HG03135 (cell line): ENCODE results near the gene LASP1NB.

ENCODE experiments used
- ATAC-seq: cut with Tn5 transposase; IDR thresholded peaks from one replicate; pipeline ENCODE4 v1.9.1; 2021; ENCODE audit warnings: mild to moderate bottlenecking, moderate library complexity; ENCODE audit not compliant: unreplicated experiment

Gene LASP1NB

DNA sequence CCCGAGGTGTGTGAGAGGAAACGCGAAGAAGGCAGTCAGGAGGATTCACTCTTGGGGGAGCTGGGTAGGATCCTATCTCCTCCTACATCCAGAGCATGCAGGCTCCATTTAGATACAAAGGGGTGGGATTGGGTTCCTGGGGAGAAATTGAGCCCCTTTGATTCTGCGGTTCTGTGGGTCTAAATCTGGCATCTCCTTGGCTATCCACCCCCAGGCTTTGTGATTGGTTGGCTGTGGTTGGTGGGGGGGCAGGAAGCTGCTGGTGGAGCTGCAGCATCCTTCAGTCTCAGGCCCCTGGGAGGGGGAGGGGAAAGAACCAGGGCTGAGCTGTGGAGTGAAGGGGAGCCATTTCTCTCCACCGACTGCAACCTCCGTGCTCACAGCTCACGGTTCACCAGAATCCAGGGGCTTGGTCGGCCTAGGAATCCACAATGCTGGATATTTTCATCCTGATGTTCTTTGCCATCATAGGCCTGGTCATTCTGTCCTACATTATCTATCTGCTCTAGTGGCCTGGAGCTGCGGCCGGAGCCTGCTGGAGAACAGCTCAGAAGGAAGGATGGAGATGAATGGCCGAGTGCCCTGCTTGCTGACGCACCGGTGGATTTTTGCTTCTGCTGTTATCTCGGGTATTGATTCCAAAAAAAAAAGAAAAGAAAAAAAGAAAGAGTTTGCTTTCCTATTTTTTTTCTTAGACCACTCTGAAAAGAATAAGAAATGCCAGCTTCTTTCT is at the start of gene LASP1NB:
TSS of gene LASP1NB (plus strand) at position 352 of the 733 bp plus-strand sequence.
- ATAC-seq: no peak

DNA sequence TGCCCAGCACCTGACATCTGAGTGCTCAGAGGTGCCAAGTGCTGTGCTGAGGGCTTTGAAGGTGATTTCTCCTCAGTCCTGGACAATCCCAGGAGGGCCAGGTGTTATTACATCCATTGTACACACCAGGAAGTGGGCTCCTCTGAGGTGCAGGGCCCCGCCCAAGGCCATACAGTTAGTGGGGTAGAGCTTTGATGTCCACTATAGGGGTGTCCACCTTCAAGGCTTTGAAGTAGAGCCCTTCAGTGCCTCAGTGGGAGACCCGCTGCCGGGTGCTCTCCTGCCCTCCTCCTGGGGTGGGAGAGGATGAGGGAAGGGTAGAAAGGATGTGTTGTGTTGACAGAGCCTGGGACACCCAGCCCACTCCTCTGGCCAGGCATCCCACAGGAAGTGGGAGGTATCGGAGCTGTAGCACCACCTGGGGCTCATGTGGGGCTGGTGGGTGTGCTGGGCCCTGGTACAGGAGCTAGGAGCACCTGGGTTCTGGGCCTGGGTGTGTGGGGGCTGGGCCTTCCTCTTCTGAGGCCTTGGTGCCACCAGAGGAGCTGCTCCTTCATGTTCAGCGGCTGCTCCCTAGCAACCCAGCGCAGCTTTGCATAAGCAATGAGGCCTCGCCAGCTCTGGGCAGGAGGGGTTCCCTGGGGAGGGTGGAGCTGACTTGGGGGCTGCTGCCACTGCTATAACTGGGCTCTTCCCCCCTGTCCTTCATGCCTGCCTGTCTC is 48.1 kb upstream of the LASP1NB start:
- ATAC-seq: no peak

DNA sequence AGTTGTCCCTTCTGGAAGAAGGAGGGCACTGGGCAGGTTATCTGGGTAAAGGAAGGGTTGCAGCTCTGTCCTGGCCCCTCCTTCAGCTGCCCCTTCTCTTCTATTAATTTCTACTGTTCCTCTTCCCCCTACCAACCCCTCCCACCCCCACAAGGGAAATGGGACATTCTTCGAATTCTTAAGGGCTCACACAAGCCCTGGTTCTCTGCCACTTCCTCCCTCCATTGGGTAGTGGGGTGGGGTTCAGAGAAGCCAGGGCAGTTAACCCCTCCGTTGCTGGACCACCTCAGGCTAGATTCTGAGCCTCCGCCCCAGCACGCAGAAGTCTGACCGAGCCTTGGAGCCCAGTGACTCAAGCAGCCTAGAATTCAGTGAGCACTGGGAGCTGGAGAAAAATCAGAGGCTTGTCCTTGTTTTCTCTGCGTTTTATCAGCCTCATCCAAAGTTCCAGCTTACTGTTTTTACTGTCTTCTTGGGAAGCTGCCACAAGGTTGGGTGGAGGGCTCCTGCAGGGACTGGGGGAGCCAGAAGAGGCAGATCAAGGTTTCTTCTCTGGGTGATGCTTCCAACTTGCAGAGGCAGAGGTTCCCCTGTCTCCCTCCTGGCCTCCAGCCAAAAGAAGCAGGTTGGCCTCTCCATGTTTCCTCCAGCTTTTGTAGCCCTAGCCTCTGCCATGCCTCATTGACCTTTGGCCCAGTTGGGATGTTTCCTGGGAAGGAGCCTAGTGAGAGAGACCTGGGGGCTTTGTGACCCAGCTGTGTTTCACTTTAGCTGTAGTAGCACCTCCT is 45.3 kb upstream of the LASP1NB start:
- no peak for ATAC-seq

DNA sequence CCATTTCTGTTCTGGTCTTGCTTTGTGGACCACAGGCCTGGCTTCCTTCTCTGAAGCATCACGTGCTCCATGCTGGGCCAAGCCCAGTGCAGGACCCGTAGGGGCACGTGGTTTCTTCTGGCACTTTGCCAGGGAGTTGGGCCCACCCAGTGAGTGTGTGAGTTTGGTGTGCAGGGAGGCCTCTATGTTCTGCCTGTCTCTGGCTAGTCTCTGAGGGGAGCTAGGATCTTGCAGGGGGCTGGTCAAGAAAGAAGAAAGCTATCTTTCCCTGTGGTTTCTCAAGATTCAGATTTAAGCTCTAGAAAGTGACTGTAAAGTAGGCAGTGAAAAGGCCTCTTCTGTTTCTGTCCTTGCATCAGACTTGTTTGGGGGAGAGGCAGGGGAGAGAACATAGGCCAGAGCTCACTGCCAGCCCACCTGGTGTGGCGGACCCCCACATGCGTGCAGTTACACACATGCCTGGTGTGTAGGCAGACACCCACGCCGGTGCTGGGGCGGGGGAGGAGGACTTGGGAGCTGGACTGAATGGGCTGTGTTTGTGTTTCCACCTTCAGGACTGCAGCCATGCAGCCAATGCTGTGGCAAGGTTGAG is 43.7 kb upstream of the LASP1NB start:
- ATAC-seq: no peak

DNA sequence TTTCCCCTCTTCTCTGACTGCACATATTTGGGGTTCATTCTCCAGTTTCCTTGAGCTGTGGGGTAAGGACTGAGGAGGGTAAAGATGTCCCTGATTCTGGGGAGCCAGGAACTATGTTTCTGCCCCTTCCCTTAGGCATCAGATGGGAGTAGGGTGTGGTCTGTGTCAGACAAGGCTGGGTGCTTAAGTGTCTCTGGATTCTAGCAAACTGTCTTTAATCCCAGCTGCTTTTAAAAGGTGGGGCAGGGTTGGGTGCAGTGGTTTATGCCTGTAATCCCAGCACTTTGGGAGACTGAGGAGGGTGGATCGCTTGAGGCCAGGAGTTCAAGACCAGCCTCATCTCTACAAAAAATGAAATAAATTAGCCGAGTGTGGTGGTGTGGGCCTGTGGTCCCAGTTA is 42.5 kb upstream of the LASP1NB start:
- ATAC-seq: no peak

DNA sequence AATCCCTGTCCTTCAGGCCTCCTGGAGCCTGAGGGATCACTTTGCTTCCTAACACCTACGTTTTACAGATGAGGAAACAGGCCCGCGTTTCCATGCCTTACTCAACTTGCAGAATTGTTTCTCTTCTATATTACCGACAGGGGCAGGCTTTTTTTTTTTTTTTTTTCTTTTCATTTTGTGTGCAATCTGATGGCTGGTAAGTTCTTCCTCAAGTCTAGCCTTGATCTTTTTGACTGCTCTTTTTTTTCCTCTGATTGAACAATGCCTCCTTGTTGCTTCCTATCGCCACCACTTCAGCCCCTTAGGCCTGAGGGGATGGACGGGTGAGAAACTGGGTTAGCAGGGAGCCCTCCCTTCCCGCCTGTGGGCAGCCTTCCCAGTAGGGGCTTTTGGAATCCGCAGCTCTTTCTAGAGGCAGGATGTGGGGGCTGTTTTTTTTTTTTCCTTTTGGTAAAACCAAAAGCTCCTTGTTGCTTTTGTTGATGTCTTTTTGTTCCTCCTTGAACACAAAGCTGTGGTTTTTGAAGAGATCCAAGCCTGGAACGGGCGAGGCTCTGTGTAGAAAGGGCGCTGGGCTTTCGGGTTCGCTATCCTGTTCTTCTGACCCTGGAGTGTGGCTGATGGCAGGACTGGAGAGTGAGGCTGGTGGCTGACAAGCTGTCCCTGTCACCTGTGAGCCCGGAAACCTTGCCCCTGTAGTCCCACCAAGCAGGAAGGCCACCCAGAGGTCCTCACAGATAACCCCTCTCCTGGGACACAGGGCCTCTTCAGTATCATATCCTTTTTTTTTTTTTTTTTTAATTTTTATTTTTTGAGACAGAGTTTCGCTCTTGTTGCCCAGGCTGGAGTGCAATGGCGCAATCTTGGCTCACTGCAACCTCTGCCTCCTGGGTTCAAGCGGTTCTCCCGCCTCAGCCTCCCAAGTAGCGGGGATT is 41.6 kb upstream of the LASP1NB start:
- ATAC-seq: no peak

DNA sequence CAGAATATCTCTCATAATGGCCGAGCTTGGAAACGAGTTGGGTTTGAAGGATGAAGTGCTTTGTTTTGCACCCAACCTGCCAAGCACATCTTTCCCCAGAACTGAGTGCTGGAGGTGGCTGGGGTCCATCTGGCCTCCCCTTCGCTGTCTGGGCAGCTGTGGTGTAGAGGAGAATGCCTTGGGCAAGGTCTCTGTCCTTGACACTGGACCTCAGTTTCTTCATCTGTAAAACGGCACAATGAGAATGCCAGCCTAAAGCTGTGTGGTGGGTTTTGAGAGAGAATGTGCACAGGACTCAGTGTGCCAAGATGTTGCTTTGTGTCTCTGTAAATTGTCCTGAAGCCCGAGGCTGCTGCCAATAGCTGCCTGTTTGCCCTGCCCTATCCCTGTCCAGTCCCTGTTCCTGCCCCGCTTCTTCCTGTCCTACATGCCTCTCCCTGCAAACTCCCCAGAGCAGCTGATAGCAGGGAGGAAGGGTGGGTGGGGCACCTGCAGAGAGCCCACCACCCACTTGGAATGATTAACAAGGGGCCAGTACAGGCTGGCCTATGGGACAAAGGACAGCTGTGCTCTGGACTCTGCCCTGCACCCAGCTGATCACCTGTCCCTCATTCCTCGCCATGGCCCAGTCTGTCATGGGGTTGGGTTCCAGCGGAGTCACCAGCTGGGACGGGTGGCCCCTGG is 40.2 kb upstream of the LASP1NB start:
- no peak for ATAC-seq

DNA sequence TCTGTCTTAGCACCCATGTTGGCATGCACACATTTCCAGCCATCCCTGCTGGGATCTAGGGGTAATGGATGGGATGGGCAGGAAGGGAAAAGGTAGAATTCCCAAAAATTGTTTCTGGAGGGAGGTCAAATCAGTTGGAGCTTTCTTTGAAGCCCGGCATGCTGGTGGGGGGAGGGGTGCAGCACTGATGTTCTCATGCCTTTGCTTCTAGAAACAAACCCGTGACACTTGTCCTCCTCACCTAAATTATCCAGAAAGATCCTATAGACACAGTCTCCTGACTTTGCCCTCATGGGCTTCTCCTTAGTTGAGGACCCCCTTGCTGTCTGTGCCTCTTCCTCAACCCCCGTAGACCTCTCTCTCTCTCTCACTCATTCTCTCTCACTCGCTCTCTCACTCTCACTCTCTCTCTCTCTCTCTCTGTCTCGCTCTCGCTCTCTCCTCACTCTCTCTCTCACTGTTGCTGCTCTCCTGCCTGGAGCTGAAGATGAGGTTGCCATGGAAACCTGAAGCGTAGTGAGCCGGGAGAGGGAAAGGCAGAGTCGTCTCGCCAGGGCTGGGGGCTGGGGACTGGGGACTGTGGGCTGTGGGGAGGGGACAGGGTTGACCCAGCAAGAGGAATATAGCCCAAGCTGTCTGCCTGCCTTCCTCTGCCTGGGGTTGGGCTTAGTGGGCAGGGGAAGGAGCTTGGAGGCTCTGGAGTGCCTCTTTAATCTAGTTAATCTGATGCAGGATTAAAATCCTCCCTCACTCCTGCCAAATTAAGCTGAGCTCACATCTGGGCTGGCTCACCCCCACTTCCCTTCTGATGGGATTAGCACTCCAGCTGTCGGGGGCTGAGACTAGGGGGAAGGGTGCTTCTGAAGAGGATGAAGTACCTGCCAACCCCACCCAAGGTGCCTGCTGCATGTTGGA is 39.4 kb upstream of the LASP1NB start:
- ATAC-seq: no peak

DNA sequence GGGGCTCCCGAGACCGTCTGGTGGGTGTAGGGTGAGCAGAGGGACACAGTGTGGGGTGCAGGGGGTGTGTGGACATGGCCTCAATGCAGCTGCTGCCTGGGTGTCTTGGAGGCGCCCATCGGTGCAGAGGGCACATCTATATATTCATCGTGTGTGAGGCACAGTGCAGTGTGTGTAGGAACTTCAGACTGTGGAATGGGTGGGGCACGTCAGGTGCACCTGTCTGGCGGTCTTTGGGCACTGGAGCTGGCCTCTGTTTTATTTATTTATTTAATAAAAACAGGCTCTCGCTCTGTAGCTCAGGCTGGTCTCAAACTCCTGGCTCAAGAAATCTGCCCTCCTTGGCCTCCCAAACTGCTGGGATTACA is 38.8 kb upstream of the LASP1NB start:
- no peak for ATAC-seq

DNA sequence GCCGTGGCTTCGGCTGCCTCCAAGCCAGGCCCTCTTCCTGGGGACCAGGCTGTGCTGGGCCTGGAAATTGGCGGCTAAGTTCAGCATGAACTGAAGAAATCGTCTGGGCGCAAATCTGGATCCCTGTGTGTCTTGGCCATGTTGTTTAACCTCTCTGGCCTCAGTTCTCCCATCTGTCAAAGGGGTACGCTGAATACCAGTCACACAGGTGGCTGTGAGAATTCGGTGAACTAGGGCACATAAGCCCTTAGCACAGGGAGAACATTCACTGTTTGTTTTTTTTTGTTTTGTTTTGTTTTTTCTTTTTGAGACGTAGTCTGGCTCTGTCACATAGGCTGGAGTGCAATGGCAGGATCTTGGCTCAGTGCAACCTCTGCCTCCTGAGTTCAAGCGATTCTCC is 36.6 kb upstream of the LASP1NB start:
- no peak for ATAC-seq

DNA sequence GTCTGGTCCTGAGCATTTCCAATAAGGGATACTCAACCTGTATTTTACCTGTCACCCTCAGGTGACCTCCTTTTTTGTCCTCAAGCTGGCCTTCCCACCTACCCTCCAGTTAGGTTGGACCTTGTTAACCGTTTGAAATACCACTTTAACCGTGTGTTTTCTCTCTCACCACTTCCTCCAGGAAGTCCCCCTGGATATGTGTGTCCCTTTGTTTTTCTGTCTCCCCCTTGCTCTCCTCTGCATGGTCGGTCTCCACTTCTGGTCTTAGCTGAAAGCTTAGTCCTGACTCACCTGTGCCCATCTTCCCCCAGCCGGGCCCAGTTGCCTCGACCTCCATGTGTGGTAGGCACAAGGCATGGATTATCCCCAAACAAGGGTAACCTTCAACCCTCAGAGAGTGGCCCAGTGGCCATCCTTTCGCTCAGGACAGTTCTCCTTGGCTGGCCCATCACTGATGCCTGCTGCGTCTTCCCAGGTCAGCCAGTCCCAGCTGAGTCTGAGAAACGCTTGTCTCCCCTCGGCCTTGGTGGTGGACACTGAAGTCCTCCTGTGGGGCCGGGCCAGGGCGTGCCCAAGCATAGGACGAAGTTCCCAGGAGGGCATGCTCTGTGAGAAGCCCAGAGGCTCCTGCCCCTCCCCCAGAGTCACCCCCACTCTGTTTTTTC is 35.5 kb upstream of the LASP1NB start:
- ATAC-seq: no peak

DNA sequence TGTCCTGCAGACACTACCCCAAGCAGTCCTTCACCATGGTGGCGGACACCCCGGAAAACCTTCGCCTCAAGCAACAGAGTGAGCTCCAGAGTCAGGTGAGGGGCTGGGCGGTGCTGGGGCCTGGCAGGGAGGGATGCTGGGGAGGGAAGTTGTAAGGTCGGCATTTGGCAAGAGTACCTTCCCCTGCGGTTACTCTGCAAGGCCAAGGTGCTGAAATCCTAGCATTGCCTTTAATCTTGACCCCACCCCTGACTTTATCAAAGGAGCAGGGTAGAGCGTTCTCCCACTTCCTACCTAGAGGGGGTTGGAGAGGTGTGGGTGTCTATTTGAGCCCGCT is 35.0 kb upstream of the LASP1NB start:
- no peak for ATAC-seq

DNA sequence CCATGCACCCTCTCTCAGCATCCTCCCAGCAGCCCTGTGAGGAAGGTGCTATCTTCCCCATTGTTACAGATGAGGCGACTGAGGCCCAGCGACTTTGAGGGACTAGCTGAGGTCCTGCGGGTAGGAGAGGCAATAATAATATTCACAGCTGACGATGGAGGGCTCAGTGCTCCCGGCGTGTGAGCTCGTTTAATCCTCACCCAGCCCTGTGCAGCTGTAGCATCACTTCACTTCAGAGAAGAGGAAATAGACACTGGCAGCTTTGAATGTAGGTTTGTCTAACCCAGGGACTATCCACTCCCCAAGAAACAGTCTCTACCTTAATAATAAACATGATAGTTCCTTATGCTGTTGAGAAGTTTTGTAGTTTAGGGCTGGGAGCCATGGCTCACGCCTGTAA is 34.0 kb upstream of the LASP1NB start:
- ATAC-seq: no peak

DNA sequence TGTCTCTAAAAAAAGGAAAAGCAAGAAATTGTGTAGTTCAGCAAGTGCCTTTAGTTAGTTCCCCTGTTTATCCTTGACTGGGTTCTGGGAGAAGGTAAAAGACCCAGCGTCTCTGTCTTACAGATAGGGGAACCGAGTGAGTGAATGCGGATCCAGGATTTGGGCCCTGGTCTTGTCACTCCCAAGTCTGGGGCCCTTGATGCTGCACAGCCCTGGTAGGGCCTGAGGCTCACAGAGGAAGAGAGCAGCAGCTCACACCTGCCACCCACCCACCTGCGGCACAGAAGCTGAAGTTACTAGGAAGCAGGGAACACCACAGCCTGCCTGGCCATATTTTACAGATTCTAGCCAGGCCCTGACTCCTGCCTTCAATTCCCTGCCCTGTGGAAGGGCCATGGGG is 33.3 kb upstream of the LASP1NB start:
- ATAC-seq: no peak

DNA sequence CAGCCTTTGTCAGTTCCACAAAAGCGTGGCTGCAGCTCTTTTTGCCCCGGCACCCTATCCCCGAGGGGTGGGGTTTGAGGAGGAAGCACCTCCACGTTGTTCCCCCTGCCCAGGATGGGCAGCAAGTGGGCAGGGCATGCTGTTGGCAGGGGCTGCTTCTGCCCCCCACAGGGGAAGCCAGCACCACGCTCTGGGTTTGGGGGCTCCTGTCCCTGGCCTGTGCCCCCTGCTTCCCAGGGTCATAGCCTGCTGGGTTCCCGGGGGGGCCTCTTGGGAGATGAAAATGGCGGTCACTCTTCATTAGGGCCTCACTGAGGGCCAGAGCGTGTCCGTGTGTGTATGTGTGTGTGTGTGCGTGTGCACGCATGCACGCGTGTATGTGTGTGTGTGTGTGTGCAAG is 32.8 kb upstream of the LASP1NB start:
- ATAC-seq: no peak

DNA sequence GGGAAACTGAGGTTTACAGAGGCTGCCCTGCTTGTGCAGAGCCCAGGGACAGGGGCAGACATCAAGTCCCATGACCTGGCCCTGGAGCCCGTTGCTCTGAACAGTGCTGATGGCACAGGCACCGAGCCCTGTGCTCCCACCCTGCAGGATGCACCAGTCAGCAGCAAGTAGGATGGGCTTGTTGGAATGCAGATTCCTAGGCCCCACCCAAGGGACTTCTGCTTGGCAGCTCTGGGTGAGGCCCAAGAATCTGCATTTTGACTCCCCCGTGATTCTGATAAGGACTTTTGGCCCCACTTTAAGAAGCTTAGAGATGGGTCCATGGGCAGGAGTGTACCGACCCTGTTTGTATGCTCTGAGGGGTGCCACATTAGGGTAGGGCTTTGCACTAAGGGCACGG is 32.3 kb upstream of the LASP1NB start:
- ATAC-seq: no peak

DNA sequence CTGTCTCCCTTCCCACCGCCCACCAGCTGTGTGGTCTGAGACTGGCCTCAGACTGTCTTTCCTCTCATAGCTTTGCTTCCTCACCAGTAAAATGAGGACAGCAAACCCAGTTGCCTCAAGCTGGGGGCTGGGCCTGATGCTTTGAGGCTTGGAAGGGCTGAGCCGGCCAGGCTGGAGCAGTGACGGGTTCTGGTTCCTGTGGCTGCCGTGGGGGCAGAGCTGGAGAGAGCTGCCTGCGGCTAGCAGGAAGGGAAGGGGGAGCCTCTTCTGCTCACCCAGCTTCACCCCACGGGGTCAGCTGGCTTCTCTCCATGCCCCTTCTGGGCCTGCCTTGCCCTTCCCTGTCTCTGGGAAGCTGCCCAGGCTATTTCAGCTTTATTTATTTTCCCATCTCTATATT is 31.8 kb upstream of the LASP1NB start:
- no peak for ATAC-seq

DNA sequence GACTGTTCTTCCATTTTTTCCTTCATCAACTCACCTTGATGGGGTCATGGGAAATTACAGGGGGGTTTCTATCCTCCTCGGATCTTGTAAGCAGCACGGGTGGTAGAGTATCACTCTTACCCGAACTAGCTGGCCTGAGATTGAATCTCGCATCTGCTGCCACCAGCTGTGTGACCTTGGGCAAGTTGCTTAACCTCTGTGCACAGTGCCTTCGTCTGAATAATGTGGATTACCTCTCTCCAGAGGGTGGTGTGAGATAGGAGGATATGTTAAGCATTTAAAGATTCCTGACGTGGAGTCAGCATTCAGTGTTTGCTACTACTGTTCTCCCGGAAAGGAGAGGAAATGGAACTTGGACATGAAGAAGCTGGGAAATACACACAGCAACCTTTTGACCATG is 31.1 kb upstream of the LASP1NB start:
- no peak for ATAC-seq
